ENCODE data around the gene AKAP13.

AKAP13 gene

GRCh38 chr15:85607141-85607806 is 226.9 kb downstream of the AKAP13 start:
- DNase-seq = no peak

- DNase-seq = no peak
Observed at GRCh38 chr15:85607842-85608241, 227.4 kb downstream of the AKAP13 start.

GRCh38 chr15:85609492-85609891 is 229.1 kb downstream of the AKAP13 start:
- no peak for DNase-seq

DNA sequence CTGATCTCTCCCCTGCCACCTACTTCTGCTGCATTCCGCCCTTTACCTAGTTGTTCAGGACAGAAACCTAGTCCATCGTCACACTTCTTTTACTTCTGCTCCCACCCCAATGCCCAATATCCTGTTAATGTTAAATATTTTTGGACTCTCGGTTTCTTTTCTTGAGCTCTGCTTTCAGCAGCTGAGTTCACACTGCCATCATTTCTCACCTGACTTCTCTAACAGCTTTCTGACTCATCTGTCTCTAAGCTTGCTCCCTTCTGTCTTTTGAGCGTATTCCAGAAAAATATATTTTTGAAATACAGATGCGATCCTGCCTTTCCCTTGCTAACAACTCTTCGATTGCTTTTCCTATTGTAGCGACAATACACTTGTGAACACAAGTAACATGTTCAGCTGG is 231.0 kb downstream of the AKAP13 start:
- DNase-seq = no peak

DNA sequence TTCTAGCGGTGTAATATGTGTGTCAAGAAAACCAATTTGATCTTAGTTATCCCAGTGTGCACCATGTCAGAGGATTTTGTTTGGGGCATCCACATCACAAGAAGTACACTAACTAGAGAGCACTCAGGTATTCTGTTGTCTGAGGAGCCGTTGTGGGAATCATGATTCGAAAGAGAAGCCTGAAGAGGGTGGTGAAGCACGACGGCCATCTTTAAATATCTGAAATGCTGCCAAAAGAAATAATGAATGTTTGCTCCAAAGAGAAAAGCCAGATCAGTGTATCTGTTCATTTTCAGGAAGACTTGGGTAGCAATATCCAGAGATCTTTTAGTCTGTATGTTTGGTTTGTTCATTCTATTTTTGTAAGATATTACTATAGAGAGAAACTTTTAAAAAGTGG is 233.7 kb downstream of the AKAP13 start:
- DNase-seq = no peak

GRCh38 chr15:85615930-85616329 is 235.5 kb downstream of the AKAP13 start:
- no peak for DNase-seq

DNA sequence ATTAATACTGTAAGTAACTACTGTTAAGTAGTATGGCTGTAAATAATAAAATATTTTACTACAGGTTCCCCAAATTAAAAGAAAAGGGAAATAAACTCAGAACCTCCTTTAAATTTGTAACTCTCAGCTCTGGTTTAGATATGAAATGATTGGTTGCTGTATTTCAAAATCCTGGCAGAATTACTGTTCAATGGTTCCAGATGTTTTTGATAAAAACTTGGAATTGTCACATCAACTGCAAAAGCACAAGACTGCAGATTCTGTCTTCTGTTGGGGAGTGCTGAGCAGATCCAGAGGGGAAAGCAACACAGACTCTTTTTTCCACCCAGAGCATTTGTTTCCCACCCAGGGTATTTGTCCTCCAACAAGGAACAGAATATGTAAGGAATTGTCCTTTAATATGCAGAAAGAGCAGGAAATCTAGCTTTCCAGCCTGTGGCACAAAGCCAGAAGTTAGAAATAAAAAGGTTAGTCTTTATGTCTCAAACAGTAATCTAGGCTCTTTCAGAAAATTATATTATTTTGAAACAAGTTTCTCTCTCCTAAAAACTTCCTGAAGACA is 236.2 kb downstream of the AKAP13 start:
- no peak for DNase-seq

DNA sequence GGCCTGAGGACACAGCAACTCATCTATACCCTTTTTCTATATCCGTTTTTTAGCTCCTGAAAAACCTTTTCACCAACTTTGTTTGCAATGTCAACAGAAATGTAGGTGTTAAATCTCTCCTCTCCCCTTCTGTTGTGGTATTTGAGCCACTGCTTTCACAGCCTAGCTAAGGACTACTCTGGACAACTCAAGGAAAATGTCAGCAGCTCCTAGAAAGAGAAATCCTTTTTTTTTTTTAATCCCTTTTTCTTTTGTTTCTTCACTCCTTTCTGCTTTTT is 237.8 kb downstream of the AKAP13 start:
- no peak for DNase-seq

DNA sequence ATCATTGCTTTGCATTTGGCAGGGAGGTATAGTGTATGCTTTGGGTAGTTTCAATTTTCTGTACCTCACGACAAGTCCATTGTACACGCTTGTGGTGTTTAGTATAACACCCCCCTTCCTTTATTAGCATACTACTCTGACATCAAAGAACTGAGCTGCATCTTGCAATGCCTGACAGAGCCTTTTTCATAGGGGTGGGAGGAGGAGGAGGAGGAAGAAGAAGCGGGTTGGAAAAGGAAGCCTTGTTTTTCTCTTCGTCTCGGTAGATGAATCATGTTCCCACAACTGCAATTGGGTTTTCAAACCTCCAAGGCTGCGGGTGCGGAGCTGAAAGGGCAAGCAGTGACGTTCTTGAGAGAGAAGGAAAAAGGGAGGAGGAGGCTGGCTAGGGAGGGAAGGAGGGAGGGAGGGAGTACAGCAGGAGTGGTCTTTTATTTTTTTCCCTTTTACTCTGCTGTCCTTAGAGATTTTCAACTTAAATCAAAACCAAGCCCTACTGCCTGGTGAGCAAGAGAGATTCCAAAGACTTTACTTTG is 238.6 kb downstream of the AKAP13 start:
- DNase-seq = peak; percentile 38

DNA sequence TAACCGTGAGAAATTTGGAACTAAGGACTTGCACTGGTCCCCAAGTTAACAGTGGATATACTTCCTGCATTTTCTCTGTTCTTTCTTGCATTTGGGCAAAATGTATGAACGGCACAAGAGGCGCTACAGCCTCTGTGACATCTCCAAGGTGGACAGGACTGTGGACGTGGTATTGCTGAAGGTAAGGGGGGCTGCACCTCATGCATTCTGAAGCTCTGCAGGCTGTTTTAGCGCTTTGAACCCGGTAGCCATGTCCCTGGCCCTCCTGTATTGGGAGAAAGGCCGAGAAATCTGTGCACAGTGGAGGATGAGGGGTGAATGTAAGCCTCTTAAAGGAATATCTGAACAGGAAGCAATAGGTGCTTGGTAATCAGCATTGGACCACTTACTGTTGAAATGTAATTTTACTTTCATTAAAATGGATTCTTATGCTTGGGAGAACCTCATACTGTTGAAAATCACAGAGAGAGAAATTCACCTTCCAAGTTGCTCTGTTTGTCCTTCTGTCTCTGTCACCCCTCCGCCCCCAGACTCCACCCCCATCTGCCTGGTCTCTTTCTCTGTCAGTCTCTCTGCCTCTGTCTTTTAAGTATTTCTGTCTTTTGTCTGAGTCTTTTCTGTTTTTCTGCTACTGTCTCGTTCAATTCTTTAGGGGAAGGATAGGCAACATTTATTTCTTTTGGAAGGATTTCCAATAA is 239.7 kb downstream of the AKAP13 start:
- no peak for DNase-seq

- no peak for DNase-seq
Observed at GRCh38 chr15:85620690-85621049, 240.3 kb downstream of the AKAP13 start.

DNA sequence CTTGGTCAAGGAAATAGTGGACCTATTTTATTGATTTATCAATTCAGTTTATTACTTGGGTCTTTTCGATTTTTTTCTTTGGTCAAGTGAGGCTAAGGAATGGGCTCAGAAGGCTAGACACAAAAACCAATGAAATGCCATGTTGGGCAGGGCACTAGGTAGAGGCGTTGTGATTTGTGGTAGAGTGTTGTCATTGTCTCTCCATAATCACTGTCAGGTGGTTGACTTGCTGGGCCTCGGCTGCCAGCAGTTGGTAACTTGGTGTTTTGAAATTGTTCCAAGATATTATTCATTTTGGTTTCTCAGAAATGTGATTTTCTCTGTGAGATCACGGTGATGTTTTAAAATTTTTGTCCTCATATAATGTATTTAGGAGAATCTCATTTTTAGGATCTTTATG is 240.7 kb downstream of the AKAP13 start:
- no peak for DNase-seq

- no peak for DNase-seq
Observed at GRCh38 chr15:85622221-85622831, 241.9 kb downstream of the AKAP13 start.

DNA sequence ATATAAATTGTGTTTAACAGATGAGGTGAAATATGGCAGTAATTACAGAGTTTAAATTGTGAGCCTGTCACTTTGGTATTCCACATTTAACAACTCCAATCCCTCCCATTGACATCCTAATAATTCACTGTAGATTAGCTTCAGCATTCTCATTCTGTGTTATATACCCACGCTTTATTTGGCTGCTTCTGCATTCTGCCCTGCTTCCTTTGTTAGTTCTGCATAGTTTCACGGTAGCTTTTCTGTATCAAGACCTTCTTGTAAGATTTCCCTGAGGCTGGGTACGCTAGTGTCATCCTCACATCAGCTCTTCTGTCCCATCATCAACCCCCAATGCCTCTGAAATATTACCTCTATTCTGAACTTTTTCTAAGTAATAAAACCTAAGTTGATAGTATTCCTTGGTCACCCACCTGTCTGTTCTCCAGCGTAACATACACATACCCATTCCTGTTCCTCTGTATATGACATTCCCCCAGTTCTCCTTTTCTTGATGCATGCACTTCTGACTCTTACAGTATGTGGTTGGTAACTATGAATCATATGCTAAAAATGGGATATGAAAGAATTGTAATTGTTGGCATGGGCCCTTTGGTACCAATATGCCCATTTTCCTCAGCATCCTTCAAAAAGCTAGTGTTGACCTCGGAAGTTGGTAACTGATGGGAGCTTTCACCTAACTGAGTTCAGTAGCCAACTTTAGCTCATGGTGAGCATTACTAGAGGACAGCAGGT is 243.1 kb downstream of the AKAP13 start:
- no peak for DNase-seq

DNA sequence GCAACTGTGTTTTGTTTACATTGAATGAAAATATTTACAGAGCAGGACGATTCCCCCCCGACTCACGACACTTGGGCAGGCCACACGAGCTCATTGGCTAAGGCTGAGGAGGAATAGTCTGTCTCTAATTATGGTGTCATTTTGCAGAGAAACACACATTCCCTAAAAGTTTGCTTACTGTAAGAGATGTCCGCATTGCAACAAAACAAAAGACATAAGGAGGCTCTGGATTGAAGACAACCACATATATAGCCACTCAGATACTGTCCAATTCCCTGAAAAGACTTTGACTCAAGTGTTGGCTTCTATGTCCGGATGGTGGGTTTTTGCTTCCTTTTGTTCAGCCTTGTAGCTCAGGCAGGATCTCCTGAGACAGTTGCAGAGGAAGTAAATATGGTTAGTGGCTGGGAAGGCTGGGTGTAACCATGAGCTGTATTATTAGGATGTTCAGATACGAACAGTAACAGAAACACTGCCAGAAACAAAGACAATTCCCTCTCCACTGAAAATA is 243.9 kb downstream of the AKAP13 start:
- DNase-seq = no peak

DNA sequence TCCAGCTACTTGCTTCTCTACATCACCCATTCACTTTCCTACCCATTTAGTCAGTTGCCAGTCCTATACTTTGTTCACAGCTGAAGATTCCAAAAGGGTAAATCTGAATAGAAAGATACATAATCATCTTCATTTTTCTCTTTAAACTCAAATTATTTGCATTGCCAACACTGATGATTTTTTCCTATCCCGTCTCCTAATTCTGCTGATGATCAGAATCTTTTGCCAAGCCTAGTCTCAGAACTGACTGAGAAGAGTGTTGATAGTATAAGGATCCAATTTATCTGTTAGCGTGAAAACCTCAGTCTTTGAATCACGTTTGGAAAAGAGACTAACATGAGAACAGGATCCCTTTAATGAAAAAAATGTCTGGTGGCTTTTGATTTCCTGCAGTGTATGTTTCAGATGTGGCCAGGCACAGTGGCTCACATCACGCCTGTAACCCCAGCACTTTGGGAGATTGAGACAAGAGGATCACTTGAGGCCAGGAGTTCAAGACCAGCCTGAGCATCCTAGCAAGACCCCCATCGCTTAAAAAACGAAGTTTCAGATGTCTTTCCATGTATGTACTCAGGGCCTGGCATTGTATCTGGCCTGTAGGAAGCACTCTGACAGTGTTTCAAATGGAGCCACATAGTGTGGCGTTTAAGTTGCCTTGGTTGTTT is 244.9 kb downstream of the AKAP13 start:
- no peak for DNase-seq

DNA sequence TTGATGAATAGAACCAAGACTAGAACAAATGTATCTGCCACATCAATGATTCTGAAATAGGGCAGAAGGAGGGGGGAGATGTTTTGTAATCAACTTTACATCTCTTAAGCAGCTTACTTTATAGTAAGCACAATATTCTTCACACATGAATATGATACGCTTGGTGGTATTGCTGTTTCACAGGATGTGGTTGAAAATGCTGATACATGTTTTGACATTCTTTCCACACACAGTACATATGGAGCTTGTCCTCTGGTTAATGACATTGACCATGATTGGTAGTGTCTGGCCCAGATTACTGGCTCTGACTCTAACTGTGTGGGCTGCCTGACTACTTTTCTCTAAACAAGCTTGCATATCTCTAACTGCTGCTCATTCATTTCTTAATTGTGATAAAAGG is 245.5 kb downstream of the AKAP13 start:
- DNase-seq = no peak

DNA sequence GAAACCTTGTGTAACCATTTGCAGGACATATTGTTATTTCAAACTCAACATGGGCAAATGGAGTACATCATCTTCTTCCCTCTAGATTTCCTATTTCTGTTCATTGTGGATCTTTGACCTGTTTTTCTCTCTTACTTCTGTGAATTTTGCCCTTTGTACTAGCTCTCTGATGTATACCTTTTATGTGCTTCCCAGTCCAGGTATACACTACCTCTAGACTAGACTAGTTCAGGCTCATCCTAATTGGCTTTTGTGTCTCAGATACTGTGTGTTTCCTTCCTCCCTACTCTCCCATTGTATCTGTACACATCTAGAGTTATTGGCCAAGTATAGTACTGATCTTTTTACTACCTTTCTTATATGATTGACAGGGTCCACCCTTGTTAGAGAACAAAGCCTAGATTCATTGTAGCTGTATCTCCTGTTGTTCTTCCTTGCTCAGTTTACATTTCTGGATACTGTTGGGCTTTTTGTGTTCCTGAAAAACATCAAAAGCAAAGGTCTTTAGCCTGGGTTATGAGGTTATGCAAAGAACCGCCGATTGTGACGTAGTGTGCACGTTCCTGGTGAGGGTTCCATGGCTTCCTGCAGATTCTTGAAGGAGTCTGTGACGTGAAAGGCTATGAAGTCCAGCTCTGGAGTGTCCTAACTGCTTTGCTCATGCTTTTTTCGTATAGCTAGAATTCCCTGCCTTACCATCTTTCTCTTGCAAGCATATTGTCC is 247.0 kb downstream of the AKAP13 start:
- DNase-seq = no peak

GRCh38 chr15:85630311-85630710 is 249.9 kb downstream of the AKAP13 start:
- no peak for DNase-seq

- no peak for DNase-seq
Observed at GRCh38 chr15:85631018-85631417, 250.6 kb downstream of the AKAP13 start.

GRCh38 chr15:85632014-85632413 is 251.6 kb downstream of the AKAP13 start:
- DNase-seq = no peak

- DNase-seq = no peak
Observed at GRCh38 chr15:85633859-85634258, 253.5 kb downstream of the AKAP13 start.
